GM18507 (cell line): ENCODE data around the gene NUCKS1.

Experiments
- DNase-seq: peaks from one replicate; pipeline ENCODE4 v3.0.0; 2011; ENCODE audit warnings: low read depth; ENCODE audit not compliant: insufficient read length; ENCODE audit errors: extremely low spot score
- FAIRE-seq: peaks from 2 replicates; lab custom pipeline; 2011; peaks lifted over from hg19 to GRCh38; lab: Jason Lieb, UNC

The NUCKS1 gene

DNA sequence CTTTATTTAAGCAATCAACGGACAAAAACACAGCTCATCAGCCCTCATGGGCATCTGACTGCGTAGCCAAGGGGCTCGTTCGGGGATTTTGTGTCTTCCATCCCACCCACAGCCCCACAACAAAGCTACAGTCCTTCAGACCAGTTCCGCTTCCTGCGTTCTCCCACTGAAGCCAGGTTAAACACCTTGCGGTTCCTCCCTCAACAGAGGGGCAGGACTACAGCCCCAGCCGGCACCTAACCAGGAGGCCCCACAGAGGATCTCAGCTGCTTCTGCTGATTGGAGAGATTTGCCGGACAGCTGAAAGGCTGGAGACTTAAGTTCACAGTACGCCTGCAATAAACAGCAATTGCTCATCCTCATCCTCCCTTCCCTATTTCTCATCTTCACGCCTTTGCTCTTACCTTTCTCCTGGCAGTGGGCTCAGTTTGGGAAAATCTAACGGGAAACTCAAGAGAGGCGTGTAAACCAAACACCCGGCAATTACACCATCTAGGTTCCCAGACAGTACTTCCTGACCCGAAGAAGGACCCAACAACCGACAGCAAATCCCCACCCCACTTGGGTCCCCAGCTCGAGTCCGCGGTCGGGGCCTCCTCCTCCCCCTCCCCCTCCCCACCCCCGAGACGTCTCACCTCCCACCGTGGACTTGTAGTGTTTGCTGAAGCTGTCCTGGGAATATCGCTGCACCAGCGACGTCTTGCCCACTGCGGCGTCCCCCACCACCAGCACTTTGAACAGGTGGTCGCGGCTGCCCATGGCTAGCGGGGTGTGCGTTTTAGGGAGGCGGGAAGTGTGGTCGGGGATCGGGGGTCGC, 24.4 kb upstream of the NUCKS1 start:
- FAIRE-seq (peak; percentile 79), DNase-seq (no peak)

- FAIRE-seq (peak; percentile 84), DNase-seq (no peak)
Measured at GRCh38 chr1:205772607-205773032, 22.6 kb upstream of the NUCKS1 start.

- FAIRE-seq (no peak), DNase-seq (no peak)
Measured at GRCh38 chr1:205770618-205771017, 20.6 kb upstream of the NUCKS1 start.

DNA sequence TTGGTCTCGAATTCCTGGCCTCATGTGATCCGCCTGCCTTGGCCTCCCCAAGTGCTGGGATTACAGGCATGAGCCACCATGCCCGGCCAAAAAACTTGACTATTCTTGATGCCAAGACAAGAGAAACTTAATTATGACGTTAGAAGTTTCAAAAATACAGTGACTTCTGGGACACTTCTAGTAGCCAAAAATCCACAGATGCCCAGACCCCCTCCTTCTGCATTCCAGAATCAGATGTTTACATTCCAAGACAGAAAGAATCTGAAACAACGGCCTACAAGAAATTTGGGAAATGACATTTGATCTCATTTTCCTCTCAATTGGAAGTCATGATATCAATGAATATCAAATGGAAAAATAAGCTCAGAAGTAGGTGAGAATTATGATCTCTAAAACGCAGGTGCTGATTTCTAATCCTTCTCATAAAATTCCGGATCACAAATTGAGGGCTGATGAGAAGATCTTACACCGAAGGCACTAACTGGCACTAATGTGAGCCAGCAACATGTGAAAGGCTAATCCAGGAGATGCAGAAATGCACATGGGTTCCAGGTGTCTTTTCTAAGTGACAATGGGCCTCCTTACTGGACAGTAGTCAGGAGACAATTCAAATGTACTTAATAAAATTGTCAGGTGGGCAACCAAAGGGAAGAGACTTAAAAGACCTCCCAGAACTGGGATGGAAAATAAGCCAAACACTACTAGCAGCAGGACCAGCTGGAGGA, 19.8 kb upstream of the NUCKS1 start:
- FAIRE-seq = no peak
- no peak for DNase-seq

- DNase-seq = no peak
- no peak for FAIRE-seq
Measured at GRCh38 chr1:205767248-205767647, 17.3 kb upstream of the NUCKS1 start.

GRCh38 chr1:205766570-205766969, 16.6 kb upstream of the NUCKS1 start:
- FAIRE-seq = no peak
- no peak for DNase-seq

DNA sequence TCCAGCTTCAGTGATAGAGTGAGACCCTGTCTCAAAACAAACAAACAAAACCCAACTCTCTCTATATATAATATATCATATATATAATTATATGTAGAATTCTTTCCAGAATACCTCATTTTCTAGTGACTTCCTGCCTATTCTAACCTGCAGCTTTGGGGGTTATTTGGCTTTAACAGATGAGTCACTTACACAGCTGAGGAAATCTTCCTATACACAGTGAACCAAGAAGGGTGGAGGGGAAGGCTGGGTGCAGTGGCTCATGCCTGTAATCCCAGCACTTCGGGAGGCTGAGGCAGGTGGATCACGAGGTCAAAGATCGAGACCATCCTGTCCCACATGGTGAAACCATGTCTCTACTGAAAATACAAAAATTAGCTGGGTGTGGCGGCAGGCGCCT, 16.1 kb upstream of the NUCKS1 start:
- FAIRE-seq (no peak), DNase-seq (no peak)

DNA sequence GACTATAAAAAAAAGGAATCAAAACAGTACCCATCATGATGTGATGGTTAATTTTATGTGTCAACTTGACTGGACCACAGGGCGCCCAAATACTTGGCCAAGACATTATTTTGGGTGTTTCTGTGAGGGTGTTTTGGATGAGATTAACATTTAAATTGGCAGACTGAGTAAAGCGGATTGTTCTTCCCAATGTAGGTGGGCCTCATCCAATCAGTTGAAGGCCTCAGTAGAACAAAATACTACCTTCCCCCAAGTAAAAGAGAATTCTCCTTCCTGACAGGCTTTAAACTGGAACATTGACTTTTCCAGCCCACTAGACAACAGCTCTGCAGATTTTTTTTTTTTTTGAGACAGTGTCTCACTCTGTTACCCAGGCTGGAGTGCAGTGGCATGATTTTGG, 14.6 kb upstream of the NUCKS1 start:
- no peak for FAIRE-seq

GRCh38 chr1:205763980-205764379, 14.0 kb upstream of the NUCKS1 start:
- FAIRE-seq (no peak), DNase-seq (no peak)

More for the DNA sequence above, 14.6 kb upstream of the NUCKS1 start:
- DNase-seq = no peak

DNA sequence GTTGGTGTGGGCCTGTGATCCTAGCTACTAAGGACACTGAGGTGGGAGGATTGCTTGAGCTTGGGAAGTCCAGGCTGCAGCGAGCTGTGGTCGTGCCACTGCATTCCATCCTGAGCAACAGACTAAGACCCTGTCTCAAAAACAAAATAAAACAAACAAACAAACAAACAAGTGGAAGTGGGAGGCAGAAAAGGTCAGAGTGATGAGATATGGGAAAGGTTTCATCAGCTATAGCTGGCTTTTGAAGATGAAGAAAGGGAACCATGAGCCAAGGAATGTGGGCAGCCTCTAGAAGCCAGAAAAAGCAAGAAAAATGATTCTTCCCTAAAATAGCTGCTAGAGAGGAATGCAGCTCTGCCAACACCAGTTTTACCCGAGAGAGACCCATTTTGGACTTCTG, 10.6 kb upstream of the NUCKS1 start:
- FAIRE-seq (no peak), DNase-seq (no peak)

GRCh38 chr1:205756552-205756951, 6.6 kb upstream of the NUCKS1 start:
- DNase-seq = no peak
- FAIRE-seq = no peak

DNA sequence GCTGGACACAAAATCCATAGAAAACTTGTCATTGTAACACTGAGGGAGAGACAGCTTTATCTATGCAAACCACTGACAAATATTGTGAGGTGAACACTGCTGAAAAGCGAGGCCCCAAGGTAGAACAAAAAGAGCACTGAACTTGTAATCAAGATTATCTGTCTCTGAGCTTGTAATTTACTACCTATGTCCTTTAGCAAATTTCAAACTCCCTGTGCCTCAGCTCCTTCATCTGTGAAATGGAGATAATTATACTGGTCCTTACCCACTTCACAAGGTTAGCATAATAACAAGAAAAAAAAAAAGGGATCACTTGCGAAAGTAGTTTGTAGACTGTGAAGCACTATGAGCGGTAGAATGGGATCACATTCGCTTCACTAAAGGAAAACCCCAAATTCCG, 4.9 kb upstream of the NUCKS1 start:
- no peak for DNase-seq

GRCh38 chr1:205751036-205751651, 1.2 kb upstream of the NUCKS1 start:
- DNase-seq = no peak
- peak; percentile 18 for FAIRE-seq

More for the DNA sequence above, 4.9 kb upstream of the NUCKS1 start:
- FAIRE-seq = no peak

- peak; percentile 89 for FAIRE-seq
- peak; percentile 87 for DNase-seq
Measured at GRCh38 chr1:205749234-205750137, 496 bp downstream of the NUCKS1 start.

DNA sequence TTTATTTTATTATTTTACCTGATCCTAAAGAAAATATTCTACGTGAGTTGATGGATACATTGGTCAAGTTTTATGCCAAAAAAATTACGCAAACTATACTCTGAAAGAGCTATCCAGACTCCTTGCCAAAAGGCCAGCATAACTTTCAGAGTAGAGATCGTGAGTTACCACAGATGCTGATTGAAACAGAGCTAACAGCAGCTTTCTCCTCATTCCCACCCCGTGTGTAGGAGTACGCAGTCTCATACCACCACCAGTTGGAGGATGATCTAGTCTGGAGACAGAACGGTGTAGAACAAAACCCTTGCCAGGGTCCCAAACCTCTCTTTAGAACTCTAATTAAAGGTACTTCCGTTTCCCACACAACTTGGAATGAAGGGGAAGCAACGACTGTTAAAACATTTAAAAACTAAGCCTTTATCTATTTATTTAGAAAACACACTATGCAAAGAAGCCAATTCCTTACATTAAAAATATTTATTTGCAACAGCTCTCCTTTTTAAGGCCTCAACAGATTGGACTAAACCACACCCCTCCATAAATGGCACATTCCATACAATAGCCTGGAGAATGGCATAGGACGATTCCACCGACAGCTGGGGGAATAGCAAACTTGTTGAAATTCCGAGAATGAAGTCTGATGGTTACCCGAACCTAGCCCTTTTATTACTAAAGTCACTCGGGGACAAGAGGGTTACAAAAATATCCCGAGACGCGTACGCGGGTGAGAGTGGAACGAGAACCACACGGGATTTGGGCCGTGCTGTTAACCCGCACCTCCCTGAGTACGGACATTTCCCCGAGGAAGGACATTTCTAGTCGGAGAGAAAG, 1.4 kb downstream of the NUCKS1 start:
- no peak for FAIRE-seq
- no peak for DNase-seq

DNA sequence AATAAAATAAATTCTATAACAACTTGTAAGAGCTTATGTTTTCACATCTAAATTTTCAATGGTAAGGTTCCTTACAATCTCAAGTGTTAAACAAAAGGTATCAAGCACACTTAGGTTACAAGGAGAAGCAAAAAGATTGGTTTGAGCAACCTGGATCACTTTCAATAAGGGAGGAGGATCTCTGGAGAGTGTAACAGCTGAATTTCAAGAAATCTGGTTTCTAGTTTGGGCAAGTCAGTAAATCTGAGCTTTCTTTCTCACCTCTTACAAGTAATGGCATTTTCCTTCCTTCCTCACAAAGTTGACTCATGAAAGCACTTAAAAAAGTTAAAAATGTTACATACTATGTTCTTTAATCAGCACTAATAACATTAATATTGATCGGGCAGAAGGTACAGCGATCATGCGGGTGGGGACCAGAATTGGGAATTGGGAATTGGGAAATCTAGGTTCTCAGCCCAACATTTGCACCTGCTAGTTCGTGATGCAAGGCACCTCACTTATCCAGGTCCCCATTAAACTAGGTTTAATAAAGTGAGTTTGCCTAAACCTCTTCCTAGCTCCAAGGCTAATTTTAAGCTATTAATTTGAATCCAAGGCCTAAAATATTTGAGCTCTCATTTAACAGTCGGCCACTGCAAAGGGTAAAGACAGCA, 3.1 kb downstream of the NUCKS1 start:
- DNase-seq = no peak
- no peak for FAIRE-seq

DNA sequence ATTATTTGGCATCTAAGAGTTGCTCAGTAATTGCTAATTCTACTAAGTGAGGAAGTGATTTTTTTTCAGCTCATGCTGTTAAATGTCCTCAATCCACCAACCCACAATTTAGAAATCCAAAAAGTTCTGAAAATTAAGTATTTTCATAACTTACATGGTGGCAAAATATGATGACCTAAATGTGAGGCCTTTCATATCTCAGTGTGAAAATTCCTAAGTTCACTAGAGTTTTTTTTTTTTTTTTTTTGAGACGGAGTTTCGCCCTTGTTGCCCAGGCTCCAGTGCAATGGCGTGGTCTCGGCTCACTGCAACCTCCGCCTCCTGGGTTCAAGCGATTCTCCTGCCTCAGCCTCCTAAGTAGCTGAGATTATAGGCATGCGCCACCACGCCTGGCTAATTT, 5.6 kb downstream of the NUCKS1 start:
- DNase-seq = no peak
- no peak for FAIRE-seq

GRCh38 chr1:205743977-205744376, 6.0 kb downstream of the NUCKS1 start:
- FAIRE-seq (peak; percentile 12), DNase-seq (no peak)
